Tongue (tissue), 2 donors: ENCODE results near the gene MAP3K2. TPM values are rescaled to one million over a fixed set of nuclear protein-coding genes. Genes with fewer than 3 reads are reported as not detected.

Experiments used
- DNase-seq: peaks from one replicate; pipeline ENCODE4 v3.0.0-alpha.2; 2015
- total RNA-seq: library from RNA; depleted of rRNA; stranded (reverse); fragments of >200 nt; gene quantifications from one replicate; pipeline ENCODE4 v1.2.3, GENCODE V29; 2014

MAP3K2 gene
- total RNA-seq, 1 donor from 2014 or later, result 57.7 TPM

- DNase-seq, result no peak
These were observed 39.9 kb downstream of the MAP3K2 start for GRCh38 chr2:127347734-127348392.

GRCh38 chr2:127347015-127347414 is 40.8 kb downstream of the MAP3K2 start:
- no peak for DNase-seq

- DNase-seq, result no peak
These were observed 44.5 kb downstream of the MAP3K2 start for GRCh38 chr2:127343277-127343676.

GRCh38 chr2:127342101-127342500 is 45.7 kb downstream of the MAP3K2 start:
- no peak for DNase-seq

GRCh38 chr2:127332335-127332734 is 55.4 kb downstream of the MAP3K2 start:
- DNase-seq, result no peak

- DNase-seq, result no peak
These were observed 57.0 kb downstream of the MAP3K2 start for GRCh38 chr2:127330753-127331152.

- DNase-seq, result no peak
These were observed 61.4 kb downstream of the MAP3K2 start for GRCh38 chr2:127326289-127326945.

GRCh38 chr2:127324635-127325034 is 63.1 kb downstream of the MAP3K2 start:
- DNase-seq, result peak; percentile 77

- no peak for DNase-seq
These were observed 66.5 kb downstream of the MAP3K2 start for GRCh38 chr2:127321303-127321702.

GRCh38 chr2:127320586-127321275 is 67.0 kb downstream of the MAP3K2 start:
- no peak for DNase-seq

- no peak for DNase-seq
These were observed 67.7 kb downstream of the MAP3K2 start for GRCh38 chr2:127320067-127320466.

- DNase-seq, result no peak
These were observed 73.4 kb downstream of the MAP3K2 start for GRCh38 chr2:127314193-127314988.

GRCh38 chr2:127313406-127313805 is 74.4 kb downstream of the MAP3K2 start:
- no peak for DNase-seq

- DNase-seq, result no peak
These were observed 76.8 kb downstream of the MAP3K2 start for GRCh38 chr2:127310980-127311379.

- no peak for DNase-seq
These were observed 78.3 kb downstream of the MAP3K2 start for GRCh38 chr2:127309468-127309867.

GRCh38 chr2:127308586-127309138 is 79.1 kb downstream of the MAP3K2 start:
- DNase-seq, result no peak

GRCh38 chr2:127305990-127306585 is 81.7 kb downstream of the MAP3K2 start:
- no peak for DNase-seq

GRCh38 chr2:127302168-127302567 is 85.6 kb downstream of the MAP3K2 start:
- DNase-seq, result no peak

- peak; percentile 93 for DNase-seq
These were observed 93.8 kb downstream of the MAP3K2 start, which contains the start of gene ERCC3 for GRCh38 chr2:127293748-127294562. Gene ERCC3 (minus strand): TSS chr2:127294144. CDS start chr2:127294081, 63 bp downstream.

- DNase-seq, result no peak
These were observed 94.4 kb downstream of the MAP3K2 start for GRCh38 chr2:127293386-127293747.

GRCh38 chr2:127288274-127288673 is 99.5 kb downstream of the MAP3K2 start:
- no peak for DNase-seq
